Body of pancreas (tissue), 4 donors: ENCODE measurements around the gene STOX2. TPM values are rescaled to one million over a fixed set of nuclear protein-coding genes. Genes with fewer than 3 reads are reported as not detected.

Source experiments
- ATAC-seq: fragments of 150-250 bp; one replicate; pipeline ENCODE4 v1.9.1; 2016
- DNase-seq, 4 donors: peaks; one replicate each; pipeline ENCODE4 v3.0.0-alpha.2; 2019
- H3K27ac ChIP-seq, 4 donors: fragments of 200-600 bp; sonication (generic); 1 replicate in 3 of 4; 2 replicates in 1 of 4; pipeline versions ENCODE4 v1.5.1 to v1.6.1; 2016 to 2019; ENCODE audit warnings: mild to moderate bottlenecking in 1 of 4, mixed read lengths in 1 of 4, moderate library complexity in 1 of 4
- H3K27me3 ChIP-seq, 2 donors: fragments of 200-600 bp; sonication (generic); one replicate each; pipeline ENCODE4 v1.6.0; 2016; ENCODE audit warnings: mild to moderate bottlenecking in 1 of 2
- H3K36me3 ChIP-seq, 2 donors: fragments of 200-600 bp; sonication (generic); replicated peaks in 1 of 2; 2 replicates each; pipeline ENCODE4 v1.5.1; 2016; ENCODE audit warnings: low read depth in 2 of 2; ENCODE audit not compliant: insufficient read depth in 1 of 2
- H3K4me1 ChIP-seq: fragments of 200-600 bp; sonication (generic); one replicate; pipeline ENCODE4 v1.6.0; 2016
- H3K4me3 ChIP-seq, 2 donors: fragments of 200-600 bp; sonication (generic); 1 replicate in 1 of 2; 2 replicates in 1 of 2; pipeline ENCODE4 v1.5.1; 2016 to 2019
- H3K9me3 ChIP-seq, 3 donors: fragments of 200-600 bp; sonication (generic); 1 replicate in 2 of 3; 2 replicates in 1 of 3; pipeline ENCODE4 v1.5.1; 2016
- POLR2A ChIP-seq, 3 donors: fragments of 450-650 bp; IDR thresholded peaks; one replicate each; pipeline ENCODE4 v1.6.1; 2016; ENCODE audit warnings: antibody characterized with exemption in 3 of 3, mild to moderate bottlenecking in 2 of 3
- WGBS, 2 donors: methylation state at CpG; one replicate each; pipeline ENCODE4 v1.1.5; 2017; 5-methylcytosine and 5-hydroxymethylcytosine counted together
- intact Hi-C: fragments of 100-400 bp; cut with DNase I; formaldehyde crosslinking; loops from one replicate; pipeline ENCODE4 v1.15.1; 2023
- total RNA-seq, 2 donors: library from RNA; depleted of rRNA; stranded (reverse); fragments of >200 nt; gene quantifications; one replicate each; pipeline ENCODE4 v1.1.0, GENCODE V29; 2016
- TF ChIP-seq, protein P1 (sequence below), 7 experiments: fragments of 450-650 bp in 4 of 7; fragments of 200-600 bp in 3 of 7; sonication (generic) in 3 of 7; IDR thresholded peaks; one replicate each; pipeline ENCODE4 v1.5.1; 2016 to 2019; ENCODE audit warnings: antibody characterized with exemption in 7 of 7

The STOX2 gene
- total RNA-seq, 2 donors from 2014 or later = 15.0 to 15.8 TPM

DNA sequence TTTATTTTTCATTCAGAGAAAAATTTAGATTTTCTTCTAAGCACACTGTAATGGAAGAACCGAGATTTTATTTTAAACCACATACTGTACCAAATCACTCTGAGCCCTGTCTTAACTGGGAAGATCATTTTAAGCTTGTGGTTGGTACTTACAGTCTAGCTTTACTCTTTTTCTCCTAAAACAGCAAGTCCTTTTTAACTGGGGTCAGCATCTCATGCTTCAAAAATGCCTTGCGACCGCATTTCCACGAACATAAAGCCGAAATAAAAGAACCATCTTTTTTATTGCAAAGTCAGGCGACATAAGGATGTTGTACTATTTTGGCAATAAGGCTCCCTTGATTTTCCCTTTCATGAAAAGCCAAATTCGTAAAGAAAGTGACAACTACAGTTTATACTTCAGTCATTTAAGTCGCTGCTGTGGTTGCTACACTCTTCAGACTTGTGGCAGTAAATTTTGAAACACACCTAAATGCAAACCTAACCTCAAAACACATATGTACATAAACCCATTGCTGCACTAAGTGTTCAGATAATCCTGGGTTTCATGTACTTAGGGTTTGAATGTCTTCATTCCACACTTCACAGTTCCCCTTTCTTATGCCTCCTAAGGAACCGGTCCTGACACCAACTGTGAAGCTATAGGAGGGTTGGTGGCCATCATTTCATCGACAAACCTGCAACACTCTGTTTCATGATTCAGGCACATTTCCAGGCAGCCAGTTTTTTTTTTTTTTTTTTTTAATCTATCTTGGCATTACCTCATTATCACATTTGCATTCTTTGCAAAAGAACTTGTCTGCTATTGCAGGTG is 3.0 kb downstream of the STOX2 start:
- no peaks in the 10 kb centered on the region for H3K36me3 ChIP-seq
- no peaks in the 10 kb centered on the region for H3K9me3 ChIP-seq
- no peak for TF ChIP-seq POLR2A (IDR thresholded peaks at IDR 0.05)
- TF ChIP-seq, protein P1, sequence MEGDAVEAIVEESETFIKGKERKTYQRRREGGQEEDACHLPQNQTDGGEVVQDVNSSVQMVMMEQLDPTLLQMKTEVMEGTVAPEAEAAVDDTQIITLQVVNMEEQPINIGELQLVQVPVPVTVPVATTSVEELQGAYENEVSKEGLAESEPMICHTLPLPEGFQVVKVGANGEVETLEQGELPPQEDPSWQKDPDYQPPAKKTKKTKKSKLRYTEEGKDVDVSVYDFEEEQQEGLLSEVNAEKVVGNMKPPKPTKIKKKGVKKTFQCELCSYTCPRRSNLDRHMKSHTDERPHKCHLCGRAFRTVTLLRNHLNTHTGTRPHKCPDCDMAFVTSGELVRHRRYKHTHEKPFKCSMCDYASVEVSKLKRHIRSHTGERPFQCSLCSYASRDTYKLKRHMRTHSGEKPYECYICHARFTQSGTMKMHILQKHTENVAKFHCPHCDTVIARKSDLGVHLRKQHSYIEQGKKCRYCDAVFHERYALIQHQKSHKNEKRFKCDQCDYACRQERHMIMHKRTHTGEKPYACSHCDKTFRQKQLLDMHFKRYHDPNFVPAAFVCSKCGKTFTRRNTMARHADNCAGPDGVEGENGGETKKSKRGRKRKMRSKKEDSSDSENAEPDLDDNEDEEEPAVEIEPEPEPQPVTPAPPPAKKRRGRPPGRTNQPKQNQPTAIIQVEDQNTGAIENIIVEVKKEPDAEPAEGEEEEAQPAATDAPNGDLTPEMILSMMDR (IDR thresholded peaks at IDR 0.05) = no peak
- ATAC-seq (no peak), DNase-seq (peak in 2 of 4 donors; percentile 13 to 18)
- no peak overlapping the region for H3K27ac ChIP-seq
- no peak overlapping the region for H3K4me3 ChIP-seq
- no peaks in the 10 kb centered on the region for H3K27me3 ChIP-seq
- intact Hi-C loops = no loop called here
- peaks cover 31% of the 10 kb centered on the region for H3K4me1 ChIP-seq
- WGBS, 2 donors = 56 to 57% methylated on average over 10 of the region's 10 CpGs

DNA sequence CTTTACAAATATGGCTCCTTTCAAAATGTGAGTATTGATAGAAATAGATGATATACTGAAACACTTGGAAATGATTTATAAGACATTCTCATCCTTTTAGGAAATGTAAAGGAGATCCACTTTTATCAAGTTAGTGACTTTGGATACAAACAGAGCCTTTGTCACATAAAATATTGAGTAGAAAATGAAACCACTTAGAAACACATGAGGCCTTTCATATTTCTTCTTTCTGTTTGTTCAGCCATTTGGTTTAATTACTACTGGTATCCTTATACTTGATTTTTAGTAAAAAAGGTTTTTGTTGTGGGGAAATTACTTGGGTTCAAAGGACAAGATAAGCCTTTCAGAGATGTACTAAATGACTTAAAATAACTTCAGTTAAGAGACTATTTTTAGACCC is 4.1 kb downstream of the STOX2 start:
- intact Hi-C loops = no loop called here
- no peaks in the 10 kb centered on the region for H3K27me3 ChIP-seq
- H3K4me1 ChIP-seq = peaks cover 31% of the 10 kb centered on the region
- H3K9me3 ChIP-seq = no peaks in the 10 kb centered on the region
- ATAC-seq (no peak), DNase-seq (no peak)
- no peaks in the 10 kb centered on the region for H3K36me3 ChIP-seq
- no peak overlapping the region for H3K27ac ChIP-seq
- H3K4me3 ChIP-seq = no peak overlapping the region
- no peak for TF ChIP-seq POLR2A (IDR thresholded peaks at IDR 0.05)
- TF ChIP-seq, protein P1 (IDR thresholded peaks at IDR 0.05) = no peak

DNA sequence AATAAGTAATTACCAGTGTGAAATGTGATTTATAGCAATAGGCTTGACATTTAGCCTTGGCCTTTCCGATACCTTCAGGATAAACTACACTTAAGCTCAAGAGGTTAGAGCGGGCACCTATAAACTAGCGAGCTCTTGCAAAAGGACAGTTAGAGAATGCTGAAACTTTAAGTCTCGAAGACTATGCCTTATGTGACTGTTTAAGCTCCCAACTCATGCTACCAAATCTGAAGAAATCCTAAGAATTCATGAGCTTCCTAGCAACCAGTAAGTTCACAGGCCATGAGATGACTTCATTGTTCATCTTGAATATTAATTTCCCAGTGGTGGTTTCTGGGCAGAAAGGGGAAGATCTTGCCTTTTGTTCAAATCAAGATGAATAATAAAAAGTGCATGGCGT is 4.7 kb downstream of the STOX2 start:
- WGBS, 2 donors = 96 to 98% methylated on average over 5 of the region's 5 CpGs
- intact Hi-C loops = no loop called here
- no peak for TF ChIP-seq POLR2A (IDR thresholded peaks at IDR 0.05)
- TF ChIP-seq, protein P1 (IDR thresholded peaks at IDR 0.05) = no peak
- Histone ChIP-seq H3K9me3 (no peaks in the 10 kb centered on the region), H3K4me1 (peaks cover 25% of the 10 kb centered on the region), H3K36me3 (no peaks in the 10 kb centered on the region), H3K27me3 (no peaks in the 10 kb centered on the region), H3K4me3 (no peak overlapping the region), H3K27ac (no peak overlapping the region)
- ATAC-seq (no peak), DNase-seq (no peak)

DNA sequence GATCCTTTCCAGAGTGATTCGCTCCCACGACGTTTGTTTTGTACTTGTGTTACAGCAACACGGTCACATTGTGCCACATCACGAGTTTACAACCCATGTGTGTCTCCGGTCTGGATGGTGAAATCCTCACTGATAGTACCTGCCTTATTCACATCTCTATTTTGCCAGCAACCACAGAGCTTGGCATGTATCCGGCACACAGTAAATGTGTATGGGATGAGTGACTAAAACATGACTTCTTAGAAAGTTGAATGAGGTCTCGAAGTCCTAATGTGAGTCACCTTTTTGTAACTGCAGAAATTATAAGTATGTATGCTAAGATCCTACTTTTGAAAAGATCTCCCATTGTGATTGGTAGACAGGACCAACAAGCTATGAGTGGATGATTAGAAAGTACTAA is 7.5 kb downstream of the STOX2 start:
- no peak for TF ChIP-seq POLR2A (IDR thresholded peaks at IDR 0.05)
- TF ChIP-seq, protein P1 (IDR thresholded peaks at IDR 0.05) = no peak
- Histone ChIP-seq H3K27ac (no peak overlapping the region), H3K4me3 (no peak overlapping the region), H3K27me3 (no peaks in the 10 kb centered on the region), H3K36me3 (no peaks in the 10 kb centered on the region), H3K9me3 (no peaks in the 10 kb centered on the region), H3K4me1 (peaks cover 17% of the 10 kb centered on the region)
- ATAC-seq = no peak
- no peak for DNase-seq
- 94 to 96% methylated on average over 8 of the region's 8 CpGs for WGBS, 2 donors
- intact Hi-C loops = no loop called here

DNA sequence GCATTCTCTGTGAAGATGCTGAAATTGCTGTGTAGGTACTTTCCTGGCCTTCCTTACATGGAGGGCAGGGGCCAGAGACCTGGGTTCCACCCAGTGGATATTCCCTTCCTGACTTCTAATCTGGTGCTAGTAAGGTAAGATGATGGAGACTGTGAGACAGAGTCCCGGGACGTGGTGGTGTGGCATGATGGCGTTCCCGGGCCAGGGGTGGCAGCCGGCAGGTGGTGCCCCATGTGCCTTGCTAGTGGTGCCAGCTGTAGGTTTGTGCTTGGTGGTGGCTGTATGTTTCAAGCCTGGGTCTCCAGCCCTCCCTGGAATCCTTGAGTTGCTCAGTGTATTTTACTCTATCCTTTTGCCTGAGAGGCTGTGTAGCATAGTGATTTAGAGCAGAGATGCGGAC is 10.9 kb downstream of the STOX2 start:
- ATAC-seq = no peak
- TF ChIP-seq, protein P1 (IDR thresholded peaks at IDR 0.05) = no peak
- no peak for TF ChIP-seq POLR2A (IDR thresholded peaks at IDR 0.05)
- Histone ChIP-seq H3K4me3 (no peak overlapping the region), H3K36me3 (no peaks in the 10 kb centered on the region), H3K9me3 (no peaks in the 10 kb centered on the region), H3K4me1 (no peaks in the 10 kb centered on the region), H3K27ac (no peak overlapping the region), H3K27me3 (no peaks in the 10 kb centered on the region)
- 81 to 82% methylated on average over 6 of the region's 6 CpGs for WGBS, 2 donors
- no peak for DNase-seq
- intact Hi-C loops = no loop called here
